Stimulated activated CD4-positive, alpha-beta T cell treated with anti-CD3 and anti-CD28 coated beads, TNF-alpha, amount 100 ng/mL, for 1 hour (primary cell): ENCODE results near the gene TEC.
A peak's percentile ranks its signal among the peaks of the same experiment; 100 is the strongest.
"Not testable (repeated sequence)": the region's sequence is repeated elsewhere in the genome, so short reads cannot be mapped to it uniquely, and the experiment has no call there.

Experiments used
- DNase-seq, 3 donors: peaks; one replicate each; pipeline ENCODE4 v3.0.0-alpha.2; 2020; ENCODE audit warnings: low read depth in 3 of 3, low spot score in 1 of 3

TEC gene

DNA sequence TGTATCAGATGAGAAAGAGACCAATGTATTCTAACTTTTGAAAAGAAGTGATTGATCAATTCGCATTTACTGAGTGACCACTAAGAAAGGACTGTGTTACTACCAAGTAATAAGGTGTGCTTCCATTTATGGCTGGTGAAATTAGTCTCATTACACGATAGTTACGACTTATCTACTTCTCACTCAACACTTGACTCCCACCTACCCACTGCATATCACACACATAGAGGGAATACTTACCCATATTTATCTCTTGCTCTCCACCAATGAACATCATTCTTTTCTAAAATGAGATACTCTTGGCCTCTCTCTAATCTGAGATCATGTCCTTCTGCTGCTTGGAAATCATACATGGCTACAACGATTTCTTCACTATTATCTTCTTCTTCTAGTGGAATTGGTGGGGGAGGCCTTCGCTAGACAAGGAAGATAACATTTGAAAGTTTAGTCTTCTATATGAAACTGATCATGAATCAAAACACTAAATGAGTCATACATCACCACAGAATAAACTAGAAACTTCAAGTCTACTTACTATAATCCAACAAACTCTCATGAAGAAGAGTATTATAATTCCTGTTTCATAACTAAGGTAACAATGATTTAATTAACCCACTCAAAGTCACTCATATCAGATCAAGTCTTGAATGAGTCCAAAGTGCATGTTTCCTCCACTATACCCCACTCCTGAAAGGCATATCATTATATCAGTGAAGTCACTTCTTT is 101.9 kb downstream of the TEC start:
- no peak for DNase-seq

DNA sequence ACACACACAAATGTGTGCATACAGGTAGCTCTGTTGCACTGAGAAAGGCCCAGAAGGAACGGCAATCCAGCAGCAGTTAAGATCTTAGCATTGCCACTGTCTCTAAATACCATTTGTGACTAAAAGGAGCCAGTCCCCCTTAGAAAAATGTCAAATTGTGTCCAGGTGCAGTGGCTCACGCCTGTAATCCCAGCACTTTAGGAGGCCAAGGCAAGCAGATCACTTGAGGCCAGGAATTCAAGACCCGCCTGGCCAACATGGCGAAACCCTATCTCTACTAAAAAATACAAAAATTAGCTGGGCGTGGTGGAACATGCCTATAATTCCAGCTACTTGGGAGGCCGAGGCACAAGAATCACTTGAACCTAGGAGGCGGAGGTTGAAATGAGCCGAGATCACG is 105.1 kb downstream of the TEC start:
- not testable (repeated sequence) for DNase-seq

DNA sequence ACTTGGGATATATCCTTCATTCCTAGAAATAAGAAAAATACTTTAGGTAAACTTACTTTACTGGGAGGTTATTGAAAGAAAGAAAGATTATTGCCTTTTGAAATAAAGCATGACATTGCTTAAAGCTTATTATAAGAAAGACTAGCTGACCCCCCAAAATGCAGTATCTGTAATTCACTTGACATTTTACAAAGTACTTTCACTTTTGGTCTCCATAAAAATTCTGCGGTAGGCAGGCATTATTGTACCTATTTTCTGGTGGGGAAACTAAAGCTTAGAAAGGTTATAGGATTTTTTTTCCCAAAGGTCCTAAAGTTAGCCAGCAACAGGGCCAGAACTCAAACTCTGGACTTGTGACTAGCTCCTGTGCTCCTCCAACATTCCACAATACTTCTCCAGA is 105.9 kb downstream of the TEC start:
- DNase-seq: no peak

DNA sequence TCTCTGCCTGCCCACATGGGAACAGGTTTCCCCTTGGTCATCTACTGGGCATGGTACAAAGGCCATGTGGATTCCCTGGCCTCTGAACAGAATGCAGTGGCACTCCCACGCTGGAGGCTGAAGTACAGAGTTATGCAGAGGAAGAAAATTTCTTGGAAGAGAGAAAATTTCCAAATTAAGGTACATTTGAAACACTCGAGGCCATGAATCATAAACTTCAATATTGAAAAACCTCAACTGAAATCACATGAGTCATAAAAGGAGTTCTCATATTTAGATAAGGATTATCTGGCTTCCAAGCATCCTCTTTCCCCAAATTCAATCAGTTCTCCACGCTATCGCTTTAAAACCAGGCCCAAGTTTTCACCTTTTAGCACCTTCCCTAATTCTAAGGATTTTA is 107.5 kb downstream of the TEC start:
- no peak for DNase-seq

DNA sequence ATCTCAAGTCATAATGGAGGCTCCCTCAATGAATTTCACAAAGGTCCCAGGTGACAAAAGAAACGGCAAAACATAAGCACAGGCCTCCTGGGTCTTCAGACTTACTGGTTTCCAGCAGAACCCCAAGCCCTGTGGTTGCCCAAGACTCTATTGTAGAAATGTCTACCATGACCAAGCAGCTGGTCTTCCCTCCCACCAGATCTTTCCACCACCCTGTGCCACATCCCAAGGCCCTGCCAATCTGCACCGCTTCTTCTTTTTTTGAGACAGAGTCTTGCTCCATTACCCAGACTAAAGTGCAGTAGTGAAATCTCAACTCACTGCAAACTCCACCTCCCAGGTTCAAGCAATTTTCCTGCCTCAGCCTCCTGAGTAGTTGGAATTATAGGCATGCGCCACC is 112.4 kb downstream of the TEC start:
- DNase-seq: no peak

DNA sequence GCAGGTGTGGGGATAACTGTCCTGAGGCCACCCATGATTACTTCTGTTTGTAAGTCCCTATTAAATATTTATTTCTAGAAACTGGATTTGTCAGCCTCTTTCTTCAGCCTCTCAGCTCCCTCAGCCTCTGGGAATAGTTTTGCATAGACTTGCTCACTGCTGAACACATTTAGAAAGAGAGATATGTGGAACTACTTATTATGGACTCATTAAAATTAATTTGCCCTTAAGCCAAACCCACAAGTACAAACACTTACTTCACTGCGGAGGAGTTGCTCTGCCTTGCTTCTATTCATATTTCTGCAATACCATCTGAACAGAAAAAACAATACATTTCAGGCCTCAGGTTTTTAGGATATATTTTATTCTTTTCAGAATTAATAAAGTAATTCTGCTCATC is 113.2 kb downstream of the TEC start:
- no peak for DNase-seq

DNA sequence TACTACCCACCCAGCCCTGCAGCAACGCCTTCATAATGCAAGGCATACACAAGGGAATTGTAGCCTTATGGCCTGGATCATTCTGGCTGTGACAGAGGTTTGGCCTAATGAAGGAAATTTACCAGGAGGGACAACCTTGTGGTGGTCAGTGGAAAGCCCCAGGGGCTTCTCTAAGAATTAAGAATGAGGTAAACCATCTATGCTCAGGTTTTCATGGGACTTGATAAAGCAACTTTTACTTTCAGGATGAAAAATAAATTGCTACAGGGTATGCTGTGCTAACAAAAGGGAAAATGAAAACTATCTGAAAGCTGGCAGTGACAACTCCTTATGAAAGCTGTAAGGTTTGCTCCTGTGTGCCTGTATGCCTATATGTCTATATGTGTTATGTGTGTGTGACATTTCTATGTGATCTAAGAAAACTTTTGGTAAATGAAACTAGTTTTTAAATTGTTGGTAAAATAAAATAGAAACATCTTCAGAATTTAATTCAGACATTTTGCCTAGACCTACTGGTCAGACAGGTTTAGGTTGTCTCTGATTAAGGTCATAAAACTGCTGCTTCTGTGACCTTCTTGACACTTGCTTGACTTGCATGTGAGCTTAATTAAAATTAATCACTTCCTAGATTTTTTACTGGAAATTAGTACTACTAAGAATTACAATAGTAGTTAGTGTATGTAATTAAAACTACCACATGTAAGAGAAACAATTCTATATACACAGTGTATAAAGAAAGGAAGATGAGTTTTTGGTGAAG is 115.7 kb downstream of the TEC start:
- DNase-seq: no peak

DNA sequence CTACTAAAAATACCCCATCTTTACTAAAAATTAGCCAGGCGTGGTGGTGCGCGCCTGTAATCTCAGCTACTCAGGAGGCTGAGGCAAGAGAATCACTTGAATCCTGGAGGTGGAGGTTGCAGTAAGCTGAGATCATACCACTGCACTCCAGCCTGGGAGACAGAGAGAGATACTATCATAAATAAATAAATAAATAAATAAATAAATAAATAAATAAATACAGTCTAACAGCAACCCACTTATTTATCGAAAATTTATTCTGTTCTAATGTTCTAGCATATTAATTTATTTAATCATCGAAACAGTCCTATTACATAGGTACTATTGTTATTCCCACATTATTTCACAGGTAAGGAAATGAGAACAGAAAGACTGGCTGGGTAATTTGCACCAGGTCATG is 117.4 kb downstream of the TEC start:
- DNase-seq: no peak

DNA sequence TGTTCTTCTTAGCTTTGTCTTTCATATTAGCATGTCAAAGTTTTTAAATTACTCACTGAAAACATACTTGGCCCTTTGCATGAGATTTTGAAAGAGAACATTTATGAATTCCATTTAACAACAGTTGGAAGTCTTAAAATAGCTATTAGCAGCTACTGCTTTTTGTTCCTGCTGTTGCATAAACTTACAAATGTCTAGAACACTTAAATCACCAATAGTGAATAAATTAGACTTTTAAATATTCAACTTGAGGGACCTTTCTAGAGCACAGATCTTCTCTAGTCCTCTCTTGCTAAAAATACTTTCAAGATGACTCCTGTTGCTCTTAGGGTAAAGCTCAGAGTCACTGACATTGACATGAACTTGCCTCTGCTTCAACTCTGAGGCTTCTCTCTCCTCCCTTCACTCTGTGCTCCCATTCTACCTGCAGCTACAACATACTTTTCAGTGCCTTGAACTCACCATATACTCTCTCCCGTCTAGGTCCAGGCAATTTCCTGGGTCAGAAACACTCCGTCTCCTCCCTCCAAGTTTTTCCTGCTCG is 119.7 kb downstream of the TEC start:
- DNase-seq: no peak

DNA sequence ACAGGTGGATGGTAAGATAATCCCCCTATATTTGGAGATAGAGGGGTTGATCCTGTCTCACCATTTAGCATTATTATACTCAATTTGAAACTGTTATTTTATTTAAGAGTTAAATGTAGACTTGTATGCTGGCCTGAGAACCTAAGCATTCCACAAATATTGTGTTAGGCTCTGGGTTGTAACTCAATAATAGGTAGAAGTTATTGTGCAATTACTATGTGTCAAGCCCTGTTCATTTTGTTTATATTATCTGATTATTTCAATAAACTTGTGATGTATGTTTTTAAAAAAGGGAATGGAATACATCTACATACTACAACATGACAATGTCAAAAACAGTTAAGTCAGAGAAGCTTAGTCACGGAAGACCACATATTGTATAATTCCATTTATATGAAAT is 122.0 kb downstream of the TEC start:
- no peak for DNase-seq

DNA sequence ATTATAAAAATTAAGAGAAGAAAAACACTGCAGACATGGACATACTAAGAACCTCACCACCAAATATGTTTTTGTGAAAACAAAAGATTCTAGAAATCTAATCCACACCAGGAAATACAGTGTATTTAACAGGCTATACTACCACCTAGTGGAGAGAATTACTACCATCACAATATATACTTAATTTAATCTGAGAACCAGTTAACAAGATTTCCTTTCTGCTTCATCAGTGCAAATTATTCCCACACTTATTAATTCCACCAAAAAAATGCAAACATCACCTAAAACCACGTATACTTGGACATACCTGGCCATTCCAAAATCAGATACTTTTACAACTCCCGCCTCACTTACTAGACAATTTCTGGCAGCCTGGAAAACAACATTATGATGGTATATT is 128.6 kb downstream of the TEC start:
- no peak for DNase-seq

DNA sequence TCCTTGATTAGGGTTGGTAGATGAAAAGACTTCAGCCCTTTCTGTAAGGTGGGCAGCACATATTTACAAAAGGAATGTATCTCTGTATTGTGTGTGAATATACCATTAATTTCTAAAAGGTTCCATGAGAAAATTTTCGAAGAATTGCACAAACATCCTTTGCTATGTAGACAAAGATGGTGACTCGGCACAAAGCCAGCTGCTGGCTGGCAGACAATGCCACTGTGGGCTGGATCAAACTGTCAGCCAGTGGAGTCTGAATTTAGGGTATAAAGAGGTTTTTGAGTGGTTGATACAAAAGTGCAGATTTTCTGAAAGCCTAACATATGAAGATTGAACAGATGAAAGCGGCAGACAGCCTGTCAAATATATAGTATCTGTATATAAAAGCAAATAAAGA is 129.9 kb downstream of the TEC start:
- DNase-seq: no peak

DNA sequence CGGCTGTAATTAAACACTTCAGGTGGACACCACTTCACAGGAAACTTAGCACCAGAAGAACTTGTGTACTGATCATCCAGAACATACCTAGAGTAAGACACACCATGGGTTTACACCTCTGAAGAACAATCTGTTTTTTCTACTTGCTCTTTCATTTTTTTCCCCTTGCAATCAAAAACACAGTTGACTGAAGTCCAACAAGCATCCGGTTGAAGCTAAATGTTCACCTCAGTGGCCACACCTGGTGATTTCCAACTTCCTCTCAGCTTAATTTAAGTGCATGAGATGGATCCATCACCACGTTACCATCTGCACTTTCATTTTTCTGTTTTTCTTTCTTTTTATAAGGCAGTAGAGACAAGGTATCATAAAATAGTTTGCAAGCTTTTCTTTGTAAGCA is 130.7 kb downstream of the TEC start:
- no peak for DNase-seq

DNA sequence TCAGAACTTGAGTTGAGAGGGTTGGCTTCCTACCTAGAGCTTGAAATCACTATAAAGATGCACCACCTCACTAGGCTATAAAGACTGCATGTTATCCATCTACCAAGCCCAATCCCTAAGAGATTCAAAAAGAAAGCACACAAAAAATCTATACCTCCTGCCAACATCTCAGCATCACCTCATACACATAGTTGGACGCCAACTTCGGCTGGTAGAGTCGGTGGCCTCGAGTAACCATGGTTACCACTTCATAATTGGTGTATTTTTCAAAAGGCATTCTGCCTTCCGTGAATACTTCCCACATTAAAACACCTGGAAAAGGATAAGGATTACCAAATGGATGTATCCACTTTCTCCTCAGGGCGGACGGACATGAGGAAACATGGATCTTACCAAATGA is 131.1 kb downstream of the TEC start:
- DNase-seq: no peak

DNA sequence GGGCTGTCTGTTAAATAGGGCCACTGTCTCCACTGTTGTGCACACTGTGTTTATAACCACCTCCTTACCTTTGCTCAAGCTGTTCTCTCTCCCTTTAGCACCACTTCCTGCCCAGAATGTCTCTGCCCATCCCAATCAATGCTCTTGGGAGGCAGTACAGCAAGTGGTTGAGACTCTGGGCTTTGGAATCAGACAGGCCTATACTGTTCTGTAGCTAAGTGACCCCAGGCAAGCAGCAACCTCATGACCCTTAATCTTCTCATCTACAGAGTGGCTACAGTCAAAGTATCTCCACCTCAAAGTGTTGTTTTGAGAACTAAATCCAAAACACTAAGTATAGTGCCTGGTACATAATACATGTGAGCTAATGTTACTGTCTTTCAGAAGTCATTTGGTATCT is 131.8 kb downstream of the TEC start:
- DNase-seq: no peak

DNA sequence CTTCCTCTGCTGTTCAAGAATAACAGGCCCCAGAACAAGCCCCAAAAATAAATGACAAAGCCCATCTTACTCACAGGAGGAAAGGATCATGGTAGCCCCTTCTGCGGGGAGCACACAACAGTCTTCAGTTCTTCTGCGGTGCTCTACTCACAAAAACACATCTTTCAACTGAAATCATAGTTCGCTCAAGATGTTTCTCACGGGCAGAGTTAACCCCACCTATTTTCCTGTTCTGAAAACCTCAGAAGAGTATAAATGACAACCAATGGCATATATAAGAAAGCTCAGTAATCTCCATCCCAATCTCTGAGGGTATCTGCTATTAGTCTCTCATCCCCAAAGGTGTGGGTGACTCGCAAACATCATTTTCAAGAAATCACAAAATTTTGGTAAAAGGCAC is 135.6 kb downstream of the TEC start, which contains the start of gene TXK:
Gene TXK (minus strand): TSS at position 170 of the 400 bp plus-strand sequence. CDS start 80 bp downstream, at position 90.
- DNase-seq: no peak

DNA sequence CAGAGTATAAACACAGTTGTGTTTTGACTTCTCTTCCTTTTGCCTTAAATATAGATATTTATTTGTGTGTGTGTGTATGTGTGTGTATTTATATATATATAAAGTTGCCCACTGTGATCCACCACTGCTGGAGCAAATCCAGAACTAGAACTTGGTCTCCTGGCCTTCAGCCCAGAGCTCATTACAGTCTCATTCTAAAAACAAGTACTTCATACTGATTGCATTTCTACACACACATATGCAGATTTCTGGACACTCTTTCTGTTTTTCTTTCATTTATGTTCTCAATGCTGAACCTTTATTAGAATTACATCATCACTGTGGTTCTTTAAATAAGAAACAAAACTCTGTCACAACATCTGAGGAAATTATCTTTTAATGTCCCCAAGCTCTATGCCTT is 136.0 kb downstream of the TEC start:
- DNase-seq: no peak

DNA sequence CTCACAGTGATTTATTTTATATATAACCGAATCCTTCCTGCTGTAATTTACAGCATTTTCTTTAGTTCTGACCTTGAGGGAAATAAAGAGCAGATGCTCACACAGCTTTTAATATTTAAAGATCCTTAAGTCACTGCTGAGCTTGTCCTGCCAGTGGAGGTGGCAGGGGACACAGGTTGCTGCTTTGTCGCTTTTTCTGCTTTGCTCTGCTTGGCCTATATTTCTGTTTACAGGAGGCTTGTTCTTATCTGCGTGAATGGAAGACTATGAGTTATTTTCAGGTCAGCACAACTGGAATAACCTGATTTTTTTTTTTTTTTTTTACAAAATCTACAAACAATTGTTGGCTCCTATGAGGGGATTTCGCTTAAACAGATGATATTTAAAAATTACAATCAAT is 137.9 kb downstream of the TEC start:
- no peak for DNase-seq

DNA sequence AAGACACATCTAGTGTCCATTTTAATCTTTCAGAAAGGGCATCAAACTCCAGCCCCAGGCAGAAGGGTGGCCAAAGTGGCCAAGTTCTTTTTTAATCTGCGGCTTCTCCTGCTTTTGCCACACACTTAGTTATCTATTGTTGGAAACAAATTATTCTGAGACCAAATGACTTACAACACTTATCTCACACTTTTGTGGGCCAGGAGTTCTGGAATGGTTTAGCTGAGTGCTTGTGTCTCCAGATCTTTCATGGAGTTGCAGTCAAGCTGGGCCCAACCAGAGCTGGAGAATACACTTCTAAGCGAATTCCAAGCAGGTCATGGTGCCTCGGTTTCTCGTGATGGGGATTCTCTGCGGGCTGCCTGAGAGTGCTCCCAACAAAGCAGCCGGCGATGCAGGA is 139.5 kb downstream of the TEC start:
- DNase-seq: no peak

DNA sequence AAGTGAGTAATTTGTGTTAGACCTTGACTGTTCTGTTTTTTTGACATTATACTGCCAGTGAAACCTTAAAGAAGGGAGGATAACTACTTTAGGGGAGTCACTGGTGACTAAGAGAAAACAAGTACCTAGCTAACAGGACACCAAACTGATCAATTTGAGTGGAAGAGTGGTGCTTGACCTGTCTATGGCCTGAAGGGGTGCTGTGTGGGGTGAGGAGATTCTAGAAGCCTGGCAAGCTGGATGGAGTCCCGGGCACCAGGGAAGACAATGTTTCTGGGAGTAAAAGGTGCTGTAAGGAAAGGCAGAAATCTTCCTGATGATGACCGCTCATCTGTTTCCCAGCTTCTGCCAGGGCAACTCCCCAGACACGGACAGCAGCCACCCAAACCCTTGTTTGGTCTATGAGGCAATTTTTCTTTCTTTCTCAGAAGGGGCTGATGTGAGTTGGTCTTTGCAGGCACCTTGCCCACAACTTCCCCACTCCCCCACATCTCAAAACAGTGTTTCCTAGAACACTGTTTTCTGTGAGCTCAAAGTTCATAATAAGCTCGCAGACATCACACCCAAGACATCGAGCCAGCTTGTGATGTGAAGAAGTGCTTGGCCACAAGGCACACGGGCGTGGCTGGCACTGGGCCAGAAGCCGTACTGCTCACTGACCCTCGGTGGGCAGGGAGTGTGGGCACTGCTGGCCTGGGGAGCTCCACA is 140.2 kb downstream of the TEC start:
- DNase-seq: no peak

DNA sequence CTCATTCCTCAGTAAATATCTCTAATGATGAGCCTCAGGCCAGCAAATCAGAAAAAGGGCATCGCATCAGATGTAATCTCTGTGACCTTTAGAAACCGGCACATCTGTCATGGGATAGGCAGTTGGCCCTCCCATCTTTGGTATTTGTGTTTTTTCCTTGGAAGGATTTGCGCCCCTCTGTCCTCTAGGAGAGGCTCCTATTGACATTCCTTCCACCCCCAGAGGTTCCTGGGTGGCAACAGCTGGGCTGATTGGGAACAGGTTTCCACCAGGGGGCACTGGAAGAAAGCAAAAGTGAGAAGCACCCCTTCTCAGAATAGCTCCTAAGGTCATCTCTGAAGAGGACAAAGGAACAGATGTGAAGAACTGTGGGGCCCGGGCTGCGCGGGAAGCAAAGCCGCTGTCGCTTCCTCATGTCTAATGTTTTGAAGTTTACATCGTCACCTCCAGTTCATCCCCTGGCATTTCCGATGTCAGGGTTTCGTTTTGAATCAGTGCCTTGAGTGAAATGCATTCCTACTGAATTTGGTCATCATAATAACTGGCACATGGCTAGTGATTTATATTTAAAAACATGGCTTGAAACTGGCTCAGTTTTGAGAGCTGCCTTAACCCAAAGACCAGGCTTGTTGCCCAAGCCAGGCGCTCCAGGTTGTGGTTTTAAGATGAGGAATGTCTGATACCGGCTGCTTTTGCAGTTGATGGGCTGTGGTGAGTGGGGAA is 141.8 kb downstream of the TEC start:
- peak; percentile 38 to 48 (median 38) for DNase-seq
